ENCODE measurements around the gene ANKRD52. TPM values are rescaled to one million over a fixed set of nuclear protein-coding genes. Genes with fewer than 3 reads are reported as not detected.

ANKRD52 gene
- total RNA-seq, 4 donors from 2014 or later = 13.8 to 31.5 (median 19.6) TPM

- no peak for DNase-seq (ENCODE audit: extremely low spot score)
- Histone ChIP-seq H3K27me3 (no peaks in the 10 kb centered on the region), H3K27ac (replicated peaks in 1 of 4) (no peak overlapping the region), H3K36me3 (no peaks in the 10 kb centered on the region), H3K9me3 (no peaks in the 10 kb centered on the region), H3K4me3 (no peak overlapping the region), H3K4me1 (peaks cover 20 to 26% (median 23%) of the 10 kb centered on the region in 4 donors)
- no peak for TF ChIP-seq POLR2AphosphoS5 (IDR thresholded peaks at IDR 0.05)
- TF ChIP-seq CTCF (IDR thresholded peaks at IDR 0.05) = no peak
- no peak for TF ChIP-seq POLR2A (IDR thresholded peaks at IDR 0.05; ENCODE audit: low read depth)
- no peak for TF ChIP-seq EP300 (IDR thresholded peaks at IDR 0.05)
- intact Hi-C loops (cut with DNase I) = loop anchor here (1.0 kb wide), 1 partner anchor 32 kb away; the partner anchor contains the start of gene NABP2
Observed at GRCh38 chr12:56192582-56192981, 65.6 kb downstream of the ANKRD52 start.

GRCh38 chr12:56190695-56191155 lies 67.5 kb downstream of the ANKRD52 start:
- peak overlapping the region; percentile 95 to 97 (median 96) for H3K27ac ChIP-seq (replicated peaks in 1 of 4)
- no peaks in the 10 kb centered on the region for H3K9me3 ChIP-seq
- H3K36me3 ChIP-seq = peaks cover 2 to 16% (median 11%) of the 10 kb centered on the region in 4 donors
- no peak for DNase-seq (ENCODE audit: extremely low spot score)
- no peaks in the 10 kb centered on the region for H3K27me3 ChIP-seq
- 26% methylated on average over 9 of the region's 9 CpGs for WGBS
- intact Hi-C loops (cut with DNase I) = no loop called here
- H3K4me1 ChIP-seq = peaks cover 20 to 40% (median 34%) of the 10 kb centered on the region in 4 donors
- TF ChIP-seq POLR2AphosphoS5 (IDR thresholded peaks at IDR 0.05) (no peak), EP300 (IDR thresholded peaks at IDR 0.05) (no peak), POLR2A (IDR thresholded peaks at IDR 0.05; ENCODE audit: low read depth) (no peak), CTCF (IDR thresholded peaks at IDR 0.05) (no peak)
- H3K4me3 ChIP-seq = peak overlapping the region; percentile 77 to 95 (median 88)

- WGBS = under 1% methylated on average over 38 of the region's 42 CpGs
- Histone ChIP-seq H3K27ac (replicated peaks in 1 of 4) (peak overlapping the region; percentile 95 to 97 (median 96)), H3K9me3 (no peaks in the 10 kb centered on the region), H3K27me3 (no peaks in the 10 kb centered on the region), H3K4me3 (peak overlapping the region; percentile 77 to 95 (median 88)), H3K4me1 (peaks cover 20 to 40% (median 34%) of the 10 kb centered on the region in 4 donors), H3K36me3 (peaks cover 6 to 22% (median 17%) of the 10 kb centered on the region in 4 donors)
- peak; percentile 95 for DNase-seq (ENCODE audit: extremely low spot score)
- intact Hi-C loops (cut with DNase I) = loop anchor here (2.0 to 10.0 kb wide), 3 partner anchors 63 to 275 kb away; partner anchors contain the start of genes SPRYD4 and ZC3H10
- TF ChIP-seq CTCF (IDR thresholded peaks at IDR 0.05) = no peak
- TF ChIP-seq EP300 (IDR thresholded peaks at IDR 0.05) = no peak
- TF ChIP-seq POLR2AphosphoS5 (IDR thresholded peaks at IDR 0.05) = peak in 1 of 2 donors; percentile 67
- no peak for TF ChIP-seq POLR2A (IDR thresholded peaks at IDR 0.05; ENCODE audit: low read depth)
Observed at GRCh38 chr12:56189918-56190694, 68.1 kb downstream of the ANKRD52 start.

GRCh38 chr12:56189099-56189917 lies 68.9 kb downstream of the ANKRD52 start, which contains the start of gene SMARCC2:
SMARCC2 (minus strand) TSS chr12:56189483; CDS start chr12:56189461, 22 bp downstream.
- H3K4me3 ChIP-seq = peak within 1 kb of the TSS; percentile 77 to 95 (median 88)
- H3K36me3 ChIP-seq = peaks cover 13 to 30% (median 25%) of the 10 kb centered on the region in 4 donors
- peaks cover 20 to 40% (median 34%) of the 10 kb centered on the region in 4 donors for H3K4me1 ChIP-seq
- intact Hi-C loops (cut with DNase I) = loop anchor here (2.0 to 10.0 kb wide), 3 partner anchors 63 to 275 kb away; partner anchors contain the start of genes SPRYD4 and ZC3H10
- H3K27me3 ChIP-seq = no peaks in the 10 kb centered on the region
- no peak for TF ChIP-seq EP300 (IDR thresholded peaks at IDR 0.05)
- no peak for TF ChIP-seq POLR2A (IDR thresholded peaks at IDR 0.05; ENCODE audit: low read depth)
- peak; percentile 70 to 81 (median 71) for TF ChIP-seq CTCF (IDR thresholded peaks at IDR 0.05)
- peak in 1 of 2 donors; percentile 63 for TF ChIP-seq POLR2AphosphoS5 (IDR thresholded peaks at IDR 0.05)
- WGBS = under 1% methylated on average over 60 of the region's 93 CpGs
- peak within 1 kb of the TSS; percentile 95 to 97 (median 96) for H3K27ac ChIP-seq (replicated peaks in 1 of 4)
- H3K9me3 ChIP-seq = no peaks in the 10 kb centered on the region
- DNase-seq (ENCODE audit: extremely low spot score) = peak; percentile 96

All from esophagus muscularis mucosa (tissue), 4 donors.